Limb (tissue), 2 donors: Measurements from ENCODE around the gene KCTD1.

Source experiments
- DNase-seq, 2 donors: peaks; one replicate each; pipeline ENCODE4 v3.0.0-alpha.2; 2016; ENCODE audit errors: extremely low spot score in 2 of 2

KCTD1 gene

DNA sequence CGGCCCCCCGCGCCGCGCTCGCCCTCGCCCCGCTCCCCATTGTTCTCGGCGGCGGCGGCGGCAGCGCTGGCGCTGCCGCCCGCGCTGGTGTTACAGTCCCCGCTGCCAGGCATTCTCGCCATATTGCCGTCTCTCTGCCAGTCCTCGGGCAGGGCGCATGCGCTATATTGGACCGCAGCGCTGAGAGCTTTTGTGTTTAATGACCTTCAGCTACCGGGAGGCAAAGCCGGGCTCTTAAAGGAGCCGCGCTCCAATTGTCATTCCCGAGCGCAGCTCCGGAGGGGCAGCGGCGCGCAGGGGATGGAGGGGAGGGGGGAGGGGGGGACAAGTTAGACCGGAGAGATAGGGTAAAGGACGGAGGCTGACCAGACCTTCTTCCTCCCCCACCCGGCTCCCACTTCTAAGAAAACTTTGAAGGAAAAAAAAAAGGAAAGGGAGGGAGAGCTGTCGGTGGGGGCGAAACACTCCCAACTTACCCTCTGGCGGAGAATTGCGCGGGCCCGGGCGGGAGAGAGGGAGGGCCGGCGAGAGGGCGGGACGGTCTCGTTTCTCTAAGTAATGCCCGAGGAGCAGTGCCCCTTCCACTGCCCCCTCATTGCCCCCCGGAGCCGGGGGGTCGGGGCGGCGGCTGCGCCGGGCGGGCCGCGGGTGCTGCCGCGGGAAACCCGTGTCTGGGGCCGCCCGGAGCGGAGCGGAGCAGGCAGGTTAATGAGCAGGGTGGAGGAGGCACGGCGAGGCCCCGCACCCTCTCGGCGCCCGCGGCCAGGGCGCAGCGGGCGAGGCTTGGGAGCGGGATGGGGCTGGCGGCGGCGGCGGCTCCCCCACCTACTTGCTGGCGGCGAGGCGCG lies at the start of gene KCTD1:
KCTD1 (minus strand) TSS at position 139 of the 848 bp plus-strand sequence; CDS start at position 122, 17 bp downstream.
- peak; percentile 87 to 89 for DNase-seq

GRCh38 chr18:26593365-26594320 lies 45.3 kb upstream of the KCTD1 start:
- DNase-seq = no peak

DNA sequence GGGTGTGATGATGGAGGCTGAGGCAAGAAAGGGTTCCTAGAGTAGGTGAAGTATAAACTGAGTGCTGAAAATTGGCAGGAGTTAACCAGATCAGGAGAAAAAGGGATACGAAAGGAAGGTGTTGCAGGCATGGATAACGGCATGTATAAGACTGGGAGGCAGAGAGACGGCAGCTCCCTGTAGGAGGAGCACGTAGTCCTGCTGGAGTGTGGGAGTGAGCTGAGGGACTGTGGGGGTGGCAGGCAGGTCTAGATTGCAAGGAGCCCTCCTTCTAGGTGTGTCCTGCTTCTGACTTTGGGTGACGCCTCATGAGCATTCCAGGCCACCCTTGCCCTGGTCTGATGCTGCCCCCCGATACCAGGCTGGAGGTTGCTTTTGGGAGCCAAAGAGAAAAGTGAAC lies 36.4 kb upstream of the KCTD1 start:
- DNase-seq = no peak

- no peak for DNase-seq
Observed at GRCh38 chr18:26579941-26580618, 31.7 kb upstream of the KCTD1 start.

DNA sequence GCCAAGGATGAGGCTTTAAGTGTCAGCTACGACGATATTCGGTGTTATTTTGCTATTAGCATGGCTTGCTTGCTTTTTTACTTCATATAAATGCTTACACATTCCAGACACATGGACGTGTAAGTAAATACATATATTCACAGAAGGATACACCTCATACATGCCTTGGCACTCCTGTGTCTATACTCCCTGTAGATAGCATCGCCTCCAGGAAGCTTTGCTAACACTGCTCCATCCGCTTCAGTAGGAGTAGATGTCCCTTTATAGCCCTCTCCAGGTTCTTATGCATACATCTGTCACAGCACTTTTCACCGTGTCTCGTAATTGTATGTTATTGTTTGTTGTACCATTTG lies 27.5 kb upstream of the KCTD1 start:
- DNase-seq = no peak

- DNase-seq = peak; percentile 41 to 69
Observed at GRCh38 chr18:26574958-26575864, 26.9 kb upstream of the KCTD1 start.

- DNase-seq = no peak
Observed at GRCh38 chr18:26568926-26569665, 20.7 kb upstream of the KCTD1 start.

DNA sequence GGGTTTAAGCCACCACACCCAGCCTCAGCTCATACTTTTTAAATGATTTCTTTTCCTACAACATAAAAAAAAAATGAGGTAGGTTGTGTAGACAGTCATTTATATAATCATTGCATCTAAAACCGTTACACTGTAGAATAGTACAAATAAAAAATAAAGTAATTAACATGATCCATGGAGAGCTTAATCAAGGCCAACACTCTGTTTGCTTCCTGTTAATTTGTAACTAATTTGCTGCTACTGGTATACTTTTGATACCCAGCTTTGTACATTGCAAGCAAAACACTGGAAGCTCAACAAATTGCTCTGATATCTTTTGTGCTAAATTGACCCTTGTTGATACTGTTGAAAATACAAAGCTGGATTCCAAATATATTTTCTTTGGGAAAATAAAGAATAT lies 20.2 kb upstream of the KCTD1 start:
- no peak for DNase-seq

- no peak for DNase-seq
Observed at GRCh38 chr18:26566874-26567555, 18.7 kb upstream of the KCTD1 start.

DNA sequence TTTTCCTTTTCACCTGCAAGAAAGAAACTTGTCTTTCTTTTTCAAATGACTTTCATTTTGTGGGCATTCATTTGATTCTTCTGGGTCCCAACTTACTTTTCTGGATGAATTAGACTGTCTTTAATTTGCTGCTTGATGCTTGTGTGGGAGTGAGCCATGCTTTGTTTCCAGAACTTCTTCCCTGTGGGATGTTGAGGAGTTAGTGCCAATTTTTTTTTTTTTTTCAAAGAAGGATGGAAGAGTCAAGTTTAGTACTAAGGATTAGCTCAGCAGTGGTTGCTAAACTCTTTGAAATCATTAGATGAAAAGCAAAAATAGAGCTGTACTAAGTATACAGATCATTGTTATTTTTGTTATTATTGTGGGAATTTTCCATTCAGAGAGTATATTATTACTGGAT lies 17.2 kb upstream of the KCTD1 start:
- DNase-seq = no peak

- DNase-seq = no peak
Observed at GRCh38 chr18:26563024-26563423, 14.7 kb upstream of the KCTD1 start.

- no peak for DNase-seq
Observed at GRCh38 chr18:26562568-26562967, 14.2 kb upstream of the KCTD1 start.

GRCh38 chr18:26561769-26562168 lies 13.4 kb upstream of the KCTD1 start:
- DNase-seq = no peak

DNA sequence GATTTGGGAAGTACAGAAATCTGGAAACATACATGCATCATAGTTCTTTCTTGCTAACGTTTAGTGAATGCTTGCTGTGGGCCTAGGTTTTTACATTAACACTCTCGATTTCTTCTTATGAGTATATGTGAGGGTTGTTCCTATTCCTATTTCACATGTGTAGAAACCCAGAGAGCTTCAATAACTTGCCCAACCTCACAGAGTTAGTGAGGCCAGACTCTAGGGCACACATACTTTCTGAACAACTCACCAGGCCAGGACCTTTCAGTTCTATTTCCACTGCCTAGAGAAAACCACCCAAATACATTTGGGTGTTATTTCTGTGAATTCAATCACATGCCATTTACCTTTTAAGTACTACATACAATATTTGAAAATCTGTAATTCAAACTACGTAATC lies 8.2 kb upstream of the KCTD1 start:
- no peak for DNase-seq

DNA sequence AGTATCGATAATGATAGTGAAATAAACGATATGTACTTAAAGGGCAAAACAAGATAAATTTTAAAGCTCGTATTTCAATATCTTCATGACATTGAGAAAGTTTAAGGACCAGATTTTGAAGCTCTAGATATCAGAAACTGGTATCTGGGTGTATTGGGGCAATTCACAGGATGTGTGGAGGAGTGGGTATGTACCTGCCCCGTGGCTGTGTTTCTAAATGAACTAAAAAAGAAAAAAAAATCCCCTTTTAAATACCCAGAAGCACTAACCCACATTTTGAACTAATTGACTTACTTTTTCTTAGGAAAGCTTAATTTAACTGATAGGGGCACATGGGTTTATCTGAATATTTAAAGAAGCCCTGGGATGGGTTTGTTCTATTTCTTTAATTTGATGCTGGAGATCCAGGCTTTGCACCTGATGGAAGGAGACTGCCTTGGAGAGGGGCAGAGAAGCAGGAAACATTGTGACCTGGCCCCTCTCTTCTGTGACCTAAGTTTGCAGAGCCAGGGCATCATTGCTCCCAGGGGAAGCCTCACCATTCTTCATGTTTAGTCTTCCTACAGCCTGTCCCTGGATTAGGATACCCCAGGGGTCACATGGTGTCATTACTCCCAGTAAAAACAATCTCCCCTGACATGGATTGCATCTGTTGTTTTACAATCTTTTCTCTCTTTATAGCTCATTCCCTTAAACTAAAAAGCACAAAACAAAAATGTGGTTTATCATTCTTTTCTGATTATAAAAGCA lies 7.6 kb upstream of the KCTD1 start:
- no peak for DNase-seq

DNA sequence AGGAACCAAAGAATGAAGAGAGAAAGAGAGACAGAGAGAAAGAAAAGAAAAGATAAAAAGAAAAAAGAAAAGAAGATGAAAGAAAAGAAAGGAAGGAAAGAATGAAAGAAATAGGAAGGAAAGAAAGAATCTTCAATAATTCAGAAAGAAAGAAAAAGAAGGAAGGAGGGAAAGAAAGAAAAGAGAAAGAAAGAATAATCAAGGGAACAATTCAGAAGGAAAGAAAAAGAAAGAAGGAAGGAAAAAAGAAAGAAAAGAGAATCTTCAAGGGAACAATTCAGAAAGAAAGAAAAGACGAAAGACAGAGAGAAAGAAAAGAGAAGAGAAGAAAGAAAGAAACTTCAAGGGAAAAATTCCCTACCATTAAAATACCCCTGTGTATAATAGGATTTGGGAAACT lies 5.6 kb upstream of the KCTD1 start:
- no peak for DNase-seq

- no peak for DNase-seq
Observed at GRCh38 chr18:26551695-26552081, 3.3 kb upstream of the KCTD1 start.

DNA sequence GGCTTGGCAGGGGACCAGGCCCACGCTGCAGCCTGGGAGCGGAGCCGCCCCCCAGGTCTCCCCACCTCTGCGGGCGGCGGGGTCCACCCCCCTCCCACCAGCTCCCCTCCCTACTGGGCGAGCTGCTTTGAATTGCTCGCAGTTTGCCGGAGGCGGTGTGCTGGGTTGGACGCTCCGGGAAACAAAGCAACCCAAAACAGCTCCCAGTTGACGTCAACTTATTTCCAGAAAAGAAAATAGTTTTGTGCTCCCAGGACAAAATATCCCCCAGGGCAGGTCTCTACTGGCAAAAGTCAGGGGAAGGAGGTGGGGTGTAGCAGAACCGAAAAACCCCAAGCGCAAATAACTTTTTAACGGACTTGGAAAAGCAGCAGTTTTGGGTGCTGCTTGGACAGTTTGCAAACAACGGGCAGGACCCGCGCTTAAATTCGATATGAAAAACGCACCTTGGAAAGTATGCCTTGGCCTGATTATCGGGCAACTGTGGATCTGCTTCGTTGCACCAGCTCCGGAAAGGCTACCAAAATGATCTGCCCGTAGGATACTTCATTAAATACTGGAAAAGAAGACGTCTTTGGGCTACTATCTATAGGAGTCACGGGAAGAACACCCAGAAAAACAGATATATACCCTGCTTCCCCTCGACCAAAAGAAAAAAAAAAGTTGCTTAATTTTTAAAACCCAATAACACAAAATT lies 2.8 kb upstream of the KCTD1 start:
- DNase-seq = peak in 1 of 2 donors; percentile 65
